ENCODE data around the gene TRIM34.

GRCh38 chr11:5663511-5663910 lies 38.7 kb downstream of the TRIM34 start:
- TF ChIP-seq CTCF (IDR thresholded peaks at IDR 0.05) = no peak
- no peak for TF ChIP-seq POLR2A (IDR thresholded peaks at IDR 0.05)
- no peak for TF ChIP-seq POLR2AphosphoS5 (IDR thresholded peaks at IDR 0.05)

All from transverse colon (tissue), 4 donors.